ENCODE measurements around the gene SLC35A5. TPM values are rescaled to one million over a fixed set of nuclear protein-coding genes. Genes with fewer than 3 reads are reported as not detected.

The SLC35A5 gene
- polyA plus RNA-seq, 1 experiment: 29.4 TPM

GRCh38 chr3:112593258-112593657, 31.4 kb downstream of the SLC35A5 start:
- ChIA-PET POLR2A (no interaction called here), CTCF (interaction anchor here (0.9 kb wide), 1 partner anchor 11 kb away, joined by 4 read pairs; no protein-coding TSS in a partner anchor)
- Histone ChIP-seq H3K36me3 (ENCODE audit: control insufficient read depth, insufficient read depth, low read length) (no peaks in the 10 kb centered on the region; the same call in 1 of the 2 replicates), H3K27me3 (ENCODE audit: control insufficient read depth, insufficient read depth, low read length) (no peaks in the 10 kb centered on the region), H3K4me3 (ENCODE audit: low read depth, low read length) (no peak overlapping the region)
- DNase-seq (ENCODE audit: low read depth): no peak
- no peak for TF ChIP-seq CTCF (IDR thresholded peaks at IDR 0.05; ENCODE audit: insufficient read depth, low read depth, low read length)

- TF ChIP-seq CTCF (IDR thresholded peaks at IDR 0.05; ENCODE audit: insufficient read depth, low read depth, low read length): no peak
- CTCF ChIA-PET: interaction anchor here (1.2 to 1.4 kb wide), 2 partner anchors 8 to 13 kb away, joined by 3 read pairs; no protein-coding TSS in a partner anchor
- POLR2A ChIA-PET: no interaction called here
- DNase-seq (ENCODE audit: low read depth): no peak
- Histone ChIP-seq H3K27me3 (ENCODE audit: control insufficient read depth, insufficient read depth, low read length) (no peaks in the 10 kb centered on the region), H3K36me3 (ENCODE audit: control insufficient read depth, insufficient read depth, low read length) (no peaks in the 10 kb centered on the region; the same call in 1 of the 2 replicates), H3K4me3 (ENCODE audit: low read depth, low read length) (no peak overlapping the region)
Measured at GRCh38 chr3:112594856-112595255, 33.0 kb downstream of the SLC35A5 start.

- ChIA-PET CTCF (interaction anchor here (1.1 to 1.2 kb wide), 2 partner anchors 10 to 45 kb away, joined by 3 to 4 read pairs; no protein-coding TSS in a partner anchor), POLR2A (interaction anchor here (0.6 kb wide), 1 partner anchor 17 kb away, joined by 3 read pairs; no protein-coding TSS in a partner anchor)
- no peak for DNase-seq (ENCODE audit: low read depth)
- no peak overlapping the region for H3K4me3 ChIP-seq (ENCODE audit: low read depth, low read length)
- no peaks in the 10 kb centered on the region for H3K27me3 ChIP-seq (ENCODE audit: control insufficient read depth, insufficient read depth, low read length)
- H3K36me3 ChIP-seq (ENCODE audit: control insufficient read depth, insufficient read depth, low read length): no peaks in the 10 kb centered on the region; the same call in none of the 2 replicates
- TF ChIP-seq CTCF (IDR thresholded peaks at IDR 0.05; ENCODE audit: insufficient read depth, low read depth, low read length): no peak
Measured at GRCh38 chr3:112597945-112598344, 36.1 kb downstream of the SLC35A5 start.

GRCh38 chr3:112598731-112599130, 36.9 kb downstream of the SLC35A5 start:
- Histone ChIP-seq H3K27me3 (ENCODE audit: control insufficient read depth, insufficient read depth, low read length) (no peaks in the 10 kb centered on the region), H3K36me3 (ENCODE audit: control insufficient read depth, insufficient read depth, low read length) (no peaks in the 10 kb centered on the region; the same call in none of the 2 replicates), H3K4me3 (ENCODE audit: low read depth, low read length) (no peak overlapping the region)
- ChIA-PET CTCF (interaction anchor here (1.2 kb wide), 1 partner anchor 10 kb away, joined by 3 read pairs; no protein-coding TSS in a partner anchor), POLR2A (no interaction called here)
- DNase-seq (ENCODE audit: low read depth): no peak
- TF ChIP-seq CTCF (IDR thresholded peaks at IDR 0.05; ENCODE audit: insufficient read depth, low read depth, low read length): no peak

GRCh38 chr3:112602217-112602838, 40.5 kb downstream of the SLC35A5 start:
- TF ChIP-seq CTCF (IDR thresholded peaks at IDR 0.05; ENCODE audit: insufficient read depth, low read depth, low read length): no peak
- no peaks in the 10 kb centered on the region for H3K27me3 ChIP-seq (ENCODE audit: control insufficient read depth, insufficient read depth, low read length)
- H3K4me3 ChIP-seq (ENCODE audit: low read depth, low read length): no peak overlapping the region
- no peak for DNase-seq (ENCODE audit: low read depth)
- peaks cover 1% of the 10 kb centered on the region for H3K36me3 ChIP-seq (ENCODE audit: control insufficient read depth, insufficient read depth, low read length)
- POLR2A ChIA-PET: no interaction called here
- CTCF ChIA-PET: interaction anchor here (1.3 to 1.7 kb wide), 4 partner anchors 16 to 30 kb away, joined by 3 to 5 read pairs (median 4); no protein-coding TSS in a partner anchor
